ENCODE measurements around the gene CDH8.
"Not testable (repeated sequence)": the region's sequence is repeated elsewhere in the genome, so short reads cannot be mapped to it uniquely, and the experiment has no call there.

Gene CDH8

DNA sequence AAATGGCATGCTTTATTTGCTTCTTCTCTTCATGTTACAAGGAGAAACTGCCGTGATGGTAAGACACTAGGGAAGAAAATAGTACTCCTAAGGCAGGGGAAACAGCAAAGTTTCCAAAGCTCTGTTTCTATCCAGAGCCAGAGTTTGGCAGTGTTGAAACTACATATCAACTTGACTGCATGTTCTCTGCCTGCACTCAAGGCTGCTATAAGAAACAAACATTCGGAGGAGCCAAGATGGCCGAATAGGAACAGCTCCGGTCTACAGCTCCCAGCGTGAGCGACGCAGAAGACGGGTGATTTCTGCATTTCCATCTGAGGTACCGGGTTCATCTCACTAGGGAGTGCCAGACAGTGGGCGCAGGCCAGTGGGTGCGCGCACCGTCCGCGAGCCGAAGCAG lies 254.4 kb downstream of the CDH8 start:
- not testable (repeated sequence) for H3K9me3 ChIP-seq (ENCODE audit: insufficient read depth, low read depth, low read length); H2BK12ac ChIP-seq (ENCODE audit: low read length); DNase-seq; H4K8ac ChIP-seq (ENCODE audit: low read depth, low read length); H2BK120ac ChIP-seq (ENCODE audit: insufficient read depth, low read length, poor library complexity); H4K12ac ChIP-seq (ENCODE audit: low read depth, low read length); H3K79me1 ChIP-seq (ENCODE audit: low read length); H2BK5ac ChIP-seq (ENCODE audit: low read depth, low read length, poor library complexity); H3K4me1 ChIP-seq (ENCODE audit: control insufficient read depth in 1 of 2, insufficient read depth in 2 of 2, low read length in 2 of 2); H2AK5ac ChIP-seq (ENCODE audit: low read length); H3K14ac ChIP-seq (ENCODE audit: low read length); H3K9ac ChIP-seq (ENCODE audit: low read length); H3K18ac ChIP-seq (ENCODE audit: low read length); H3K4me3 ChIP-seq (ENCODE audit: low read depth, low read length); H4K91ac ChIP-seq (ENCODE audit: low read depth, low read length); H2AFZ ChIP-seq (ENCODE audit: insufficient read depth, low read length, poor library complexity); H3K27me3 ChIP-seq (ENCODE audit: insufficient read depth, low read length); H3K27ac ChIP-seq (ENCODE audit: low read depth, low read length); H3K4ac ChIP-seq (ENCODE audit: low read depth, low read length); H3K23ac ChIP-seq (ENCODE audit: low read length); H3K36me3 ChIP-seq (ENCODE audit: control insufficient read depth in 1 of 2, insufficient read depth in 2 of 2, low read length in 2 of 2); H3K4me2 ChIP-seq (ENCODE audit: low read length); H3K79me2 ChIP-seq (ENCODE audit: control insufficient read depth, insufficient read depth, low read length, poor library complexity)
- WGBS (ENCODE audit: extremely low coverage, insufficient coverage, insufficient read length), result no CpG with 5 or more reads among the region's 16 CpGs

DNA sequence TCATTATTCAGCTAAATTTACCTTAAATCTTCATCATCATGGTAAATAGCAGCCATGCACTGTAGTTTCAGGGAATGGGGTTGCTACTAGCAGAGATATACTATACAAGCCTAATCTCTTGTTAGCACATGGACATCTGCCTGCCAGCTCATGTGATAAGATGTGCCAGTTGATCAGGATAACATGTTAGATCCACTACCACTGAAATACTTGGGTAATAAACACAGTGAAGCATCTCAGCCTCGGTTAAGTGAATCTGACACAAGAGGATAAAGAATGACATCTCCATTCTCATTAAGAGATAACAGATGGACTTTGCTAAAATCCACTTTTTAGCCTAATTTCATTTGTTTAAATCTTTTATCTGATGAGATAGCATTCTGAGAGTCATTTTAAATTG lies 256.1 kb downstream of the CDH8 start:
- Histone ChIP-seq H3K14ac (ENCODE audit: low read length) (no peak overlapping the region), H3K4me3 (ENCODE audit: low read depth, low read length) (no peak overlapping the region), H2BK5ac (ENCODE audit: low read depth, low read length, poor library complexity) (no peak overlapping the region), H3K4me1 (ENCODE audit: control insufficient read depth in 1 of 2, insufficient read depth in 2 of 2, low read length in 2 of 2) (no peaks in the 10 kb centered on the region), H3K79me1 (ENCODE audit: low read length) (no peaks in the 10 kb centered on the region), H4K91ac (ENCODE audit: low read depth, low read length) (no peak overlapping the region), H3K4me2 (ENCODE audit: low read length) (no peak overlapping the region), H3K18ac (ENCODE audit: low read length) (no peak overlapping the region), H3K4ac (ENCODE audit: low read depth, low read length) (no peak overlapping the region), H3K27ac (ENCODE audit: low read depth, low read length) (no peak overlapping the region), H2AK5ac (ENCODE audit: low read length) (no peak overlapping the region), H2BK12ac (ENCODE audit: low read length) (no peak overlapping the region), H2BK120ac (ENCODE audit: insufficient read depth, low read length, poor library complexity) (no peak overlapping the region), H3K23ac (ENCODE audit: low read length) (no peak overlapping the region), H3K36me3 (ENCODE audit: control insufficient read depth in 1 of 2, insufficient read depth in 2 of 2, low read length in 2 of 2) (no peaks in the 10 kb centered on the region), H4K8ac (ENCODE audit: low read depth, low read length) (no peak overlapping the region), H3K27me3 (ENCODE audit: insufficient read depth, low read length) (no peaks in the 10 kb centered on the region), H3K79me2 (ENCODE audit: control insufficient read depth, insufficient read depth, low read length, poor library complexity) (no peaks in the 10 kb centered on the region), H4K12ac (ENCODE audit: low read depth, low read length) (no peak overlapping the region), H3K9ac (ENCODE audit: low read length) (no peak overlapping the region), H2AFZ (ENCODE audit: insufficient read depth, low read length, poor library complexity) (no peak overlapping the region), H3K9me3 (ENCODE audit: insufficient read depth, low read depth, low read length) (no peaks in the 10 kb centered on the region)
- no peak for DNase-seq
- no CpG with 5 or more reads among the region's 1 CpG for WGBS (ENCODE audit: extremely low coverage, insufficient coverage, insufficient read length)

DNA sequence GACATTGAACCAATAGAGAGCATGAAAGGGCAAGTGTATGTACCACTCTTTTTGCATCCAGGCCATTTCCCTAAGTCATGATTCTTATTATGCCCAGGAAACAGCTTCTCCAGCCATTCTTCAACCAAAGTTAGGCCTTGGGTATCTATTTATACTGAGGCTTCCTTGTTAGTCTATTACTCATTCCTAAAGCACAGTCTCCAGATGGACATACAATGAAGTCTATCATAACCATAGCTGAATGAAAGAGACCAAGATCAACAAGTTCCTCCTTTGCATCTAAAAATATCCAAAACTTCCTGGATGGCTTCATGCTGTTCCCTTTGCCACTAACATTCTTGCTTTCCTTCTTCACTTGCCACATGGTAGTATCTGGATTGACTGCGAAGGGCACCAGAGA lies 265.9 kb downstream of the CDH8 start:
- no peak overlapping the region for H3K18ac ChIP-seq (ENCODE audit: low read length)
- H3K4me2 ChIP-seq (ENCODE audit: low read length), result no peak overlapping the region
- H3K79me2 ChIP-seq (ENCODE audit: control insufficient read depth, insufficient read depth, low read length, poor library complexity), result no peaks in the 10 kb centered on the region
- H2BK120ac ChIP-seq (ENCODE audit: insufficient read depth, low read length, poor library complexity), result no peak overlapping the region
- H3K79me1 ChIP-seq (ENCODE audit: low read length), result no peaks in the 10 kb centered on the region
- no peak overlapping the region for H3K4ac ChIP-seq (ENCODE audit: low read depth, low read length)
- H2BK12ac ChIP-seq (ENCODE audit: low read length), result no peak overlapping the region
- no peak overlapping the region for H2AFZ ChIP-seq (ENCODE audit: insufficient read depth, low read length, poor library complexity)
- no peaks in the 10 kb centered on the region for H3K36me3 ChIP-seq (ENCODE audit: control insufficient read depth in 1 of 2, insufficient read depth in 2 of 2, low read length in 2 of 2)
- H2AK5ac ChIP-seq (ENCODE audit: low read length), result no peak overlapping the region
- no peak overlapping the region for H3K23ac ChIP-seq (ENCODE audit: low read length)
- no peak overlapping the region for H3K9ac ChIP-seq (ENCODE audit: low read length)
- H3K4me1 ChIP-seq (ENCODE audit: control insufficient read depth in 1 of 2, insufficient read depth in 2 of 2, low read length in 2 of 2), result no peaks in the 10 kb centered on the region
- H2BK5ac ChIP-seq (ENCODE audit: low read depth, low read length, poor library complexity), result no peak overlapping the region
- H3K14ac ChIP-seq (ENCODE audit: low read length), result no peak overlapping the region
- H3K4me3 ChIP-seq (ENCODE audit: low read depth, low read length), result no peak overlapping the region
- no peak overlapping the region for H4K8ac ChIP-seq (ENCODE audit: low read depth, low read length)
- no peak overlapping the region for H4K91ac ChIP-seq (ENCODE audit: low read depth, low read length)
- WGBS (ENCODE audit: extremely low coverage, insufficient coverage, insufficient read length), result no CpG with 5 or more reads among the region's 1 CpG
- H4K12ac ChIP-seq (ENCODE audit: low read depth, low read length), result no peak overlapping the region
- no peaks in the 10 kb centered on the region for H3K9me3 ChIP-seq (ENCODE audit: insufficient read depth, low read depth, low read length)
- H3K27me3 ChIP-seq (ENCODE audit: insufficient read depth, low read length), result no peaks in the 10 kb centered on the region
- no peak overlapping the region for H3K27ac ChIP-seq (ENCODE audit: low read depth, low read length)
- no peak for DNase-seq

DNA sequence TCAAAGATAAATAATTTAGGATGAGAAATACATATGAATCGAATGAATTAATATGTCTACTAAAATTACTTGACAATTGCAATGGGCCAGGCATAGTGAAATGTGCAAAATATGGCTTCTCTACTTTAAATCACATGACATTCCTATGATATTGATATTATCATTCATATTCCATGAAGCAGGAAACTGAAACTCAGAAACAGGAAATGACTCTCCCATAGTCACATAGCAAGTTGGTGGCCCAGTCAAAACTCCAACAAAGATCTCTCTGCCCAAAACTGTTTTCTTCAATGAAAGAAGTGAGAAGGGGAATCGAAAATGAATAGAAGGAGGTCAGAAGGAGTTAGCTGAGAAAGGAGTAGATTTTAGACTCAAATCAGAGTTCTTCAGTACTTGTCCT lies 272.2 kb downstream of the CDH8 start:
- no CpG with 5 or more reads among the region's 2 CpGs for WGBS (ENCODE audit: extremely low coverage, insufficient coverage, insufficient read length)
- Histone ChIP-seq H3K4me3 (ENCODE audit: low read depth, low read length) (no peak overlapping the region), H3K18ac (ENCODE audit: low read length) (no peak overlapping the region)

More for the DNA sequence above, 272.2 kb downstream of the CDH8 start:
- Histone ChIP-seq H3K27ac (ENCODE audit: low read depth, low read length) (no peak overlapping the region), H4K12ac (ENCODE audit: low read depth, low read length) (no peak overlapping the region), H2BK12ac (ENCODE audit: low read length) (no peak overlapping the region), H4K91ac (ENCODE audit: low read depth, low read length) (no peak overlapping the region), H3K9ac (ENCODE audit: low read length) (no peak overlapping the region), H3K23ac (ENCODE audit: low read length) (no peak overlapping the region), H3K14ac (ENCODE audit: low read length) (no peak overlapping the region), H2AFZ (ENCODE audit: insufficient read depth, low read length, poor library complexity) (no peak overlapping the region), H3K4ac (ENCODE audit: low read depth, low read length) (no peak overlapping the region), H3K9me3 (ENCODE audit: insufficient read depth, low read depth, low read length) (no peaks in the 10 kb centered on the region), H3K27me3 (ENCODE audit: insufficient read depth, low read length) (no peaks in the 10 kb centered on the region), H2AK5ac (ENCODE audit: low read length) (no peak overlapping the region), H3K4me1 (ENCODE audit: control insufficient read depth in 1 of 2, insufficient read depth in 2 of 2, low read length in 2 of 2) (no peaks in the 10 kb centered on the region), H3K79me1 (ENCODE audit: low read length) (no peaks in the 10 kb centered on the region), H3K36me3 (ENCODE audit: control insufficient read depth in 1 of 2, insufficient read depth in 2 of 2, low read length in 2 of 2) (no peaks in the 10 kb centered on the region), H3K79me2 (ENCODE audit: control insufficient read depth, insufficient read depth, low read length, poor library complexity) (no peaks in the 10 kb centered on the region), H2BK120ac (ENCODE audit: insufficient read depth, low read length, poor library complexity) (no peak overlapping the region), H4K8ac (ENCODE audit: low read depth, low read length) (no peak overlapping the region), H3K4me2 (ENCODE audit: low read length) (no peak overlapping the region), H2BK5ac (ENCODE audit: low read depth, low read length, poor library complexity) (no peak overlapping the region)
- DNase-seq, result no peak
